HL-60 (cell line): ENCODE results near the gene VWC2.
A peak's percentile ranks its signal among the peaks of the same experiment; 100 is the strongest.

Experiments used
- DNase-seq, 2 experiments: peaks; one replicate each; pipeline ENCODE4 v3.0.0-alpha.2; 2010 to 2020; ENCODE audit warnings: low read depth in 1 of 2, low spot score in 1 of 2
- H3K27ac ChIP-seq: fragments of 250-450 bp; sonication (Bioruptor Pico); replicated peaks from 2 replicates; pipeline ENCODE4 v1.5.1; 2020; ENCODE audit warnings: mild to moderate bottlenecking, moderate library complexity
- H3K27me3 ChIP-seq: fragments of 250-450 bp; sonication (Bioruptor Pico); 2 replicates; pipeline ENCODE4 v1.5.1; 2021; ENCODE audit warnings: mild to moderate bottlenecking, moderate library complexity; ENCODE audit not compliant: insufficient read depth, poor library complexity, severe bottlenecking
- H3K4me3 ChIP-seq: replicated peaks from 2 replicates; pipeline ENCODE4 v1.5.1; 2011; ENCODE audit warnings: mild to moderate bottlenecking, control low read depth, low read length; ENCODE audit not compliant: insufficient read depth
- CTCF ChIP-seq: IDR thresholded peaks from one replicate; pipeline ENCODE4 v1.5.1; 2011; ENCODE audit warnings: low read length, control low read depth, inconsistent platforms; ENCODE audit not compliant: insufficient read depth
- GABPA ChIP-seq: IDR thresholded peaks from 2 replicates; pipeline ENCODE4 v1.6.1; 2012; ENCODE audit warnings: low read depth
- POLR2AphosphoS5 ChIP-seq: IDR thresholded peaks from 2 replicates; pipeline ENCODE4 v1.6.1; 2012; ENCODE audit warnings: low read depth
- REST ChIP-seq: IDR thresholded peaks from 2 replicates; pipeline ENCODE4 v1.6.1; 2012; ENCODE audit warnings: low read depth; ENCODE audit not compliant: insufficient replicate concordance
- SPI1 ChIP-seq: IDR thresholded peaks from 2 replicates; pipeline ENCODE4 v1.6.1; 2012; ENCODE audit warnings: low read depth, mild to moderate bottlenecking, borderline replicate concordance

VWC2 gene

GRCh38 chr7:49789736-49790135 lies 16.3 kb downstream of the VWC2 start:
- no peak overlapping the region for H3K27ac ChIP-seq
- no peak overlapping the region for H3K4me3 ChIP-seq
- TF ChIP-seq SPI1: no peak
- TF ChIP-seq POLR2AphosphoS5: no peak
- no peak for TF ChIP-seq CTCF
- TF ChIP-seq REST: no peak
- no peak for TF ChIP-seq GABPA
- no peak for DNase-seq
- no peaks in the 10 kb centered on the region for H3K27me3 ChIP-seq

GRCh38 chr7:49790209-49790608 lies 16.8 kb downstream of the VWC2 start:
- Histone ChIP-seq H3K4me3 (no peak overlapping the region), H3K27ac (no peak overlapping the region), H3K27me3 (no peaks in the 10 kb centered on the region)
- DNase-seq: no peak
- TF ChIP-seq GABPA: no peak
- no peak for TF ChIP-seq SPI1
- no peak for TF ChIP-seq POLR2AphosphoS5
- no peak for TF ChIP-seq CTCF

- DNase-seq: peak in 1 of 2 experiments; percentile 8
- Histone ChIP-seq H3K27me3 (no peaks in the 10 kb centered on the region), H3K4me3 (no peak overlapping the region), H3K27ac (no peak overlapping the region)
- TF ChIP-seq CTCF (peak; percentile 29), SPI1 (no peak)
Observed at GRCh38 chr7:49791088-49791741, 17.8 kb downstream of the VWC2 start.

- no peaks in the 10 kb centered on the region for H3K27me3 ChIP-seq
- H3K4me3 ChIP-seq: no peak overlapping the region
- DNase-seq: no peak
- H3K27ac ChIP-seq: no peak overlapping the region
- TF ChIP-seq POLR2AphosphoS5: no peak
- TF ChIP-seq SPI1: no peak
- no peak for TF ChIP-seq REST
- no peak for TF ChIP-seq GABPA
- no peak for TF ChIP-seq CTCF
Observed at GRCh38 chr7:49797987-49798660, 24.7 kb downstream of the VWC2 start.
